Stimulated activated CD4-positive, alpha-beta T cell treated with anti-CD3 and anti-CD28 coated beads, TNF-alpha, amount 100 ng/mL, for 24 hours (primary cell): ENCODE measurements around the gene PLXNA4.

ENCODE experiments used
- DNase-seq, 3 experiments: peaks; one replicate each; pipeline ENCODE4 v3.0.0-alpha.2; 2020; ENCODE audit warnings: low read depth in 3 of 3

PLXNA4 gene

GRCh38 chr7:132318352-132319318 is 257.6 kb downstream of the PLXNA4 start:
- peak; percentile 59 to 77 (median 64) for DNase-seq

- no peak for DNase-seq
These were observed 258.4 kb downstream of the PLXNA4 start for GRCh38 chr7:132317701-132318351.

GRCh38 chr7:132312531-132313055 is 263.7 kb downstream of the PLXNA4 start:
- DNase-seq: no peak

GRCh38 chr7:132311733-132312132 is 264.5 kb downstream of the PLXNA4 start:
- DNase-seq: no peak

GRCh38 chr7:132309102-132309805 is 267.0 kb downstream of the PLXNA4 start:
- DNase-seq: no peak

GRCh38 chr7:132307465-132307864 is 268.8 kb downstream of the PLXNA4 start:
- no peak for DNase-seq

GRCh38 chr7:132300599-132301277 is 275.5 kb downstream of the PLXNA4 start:
- no peak for DNase-seq

GRCh38 chr7:132298790-132299189 is 277.5 kb downstream of the PLXNA4 start:
- no peak for DNase-seq

GRCh38 chr7:132296820-132297219 is 279.4 kb downstream of the PLXNA4 start:
- no peak for DNase-seq

- no peak for DNase-seq
These were observed 281.1 kb downstream of the PLXNA4 start for GRCh38 chr7:132295175-132295574.

GRCh38 chr7:132292803-132293202 is 283.5 kb downstream of the PLXNA4 start:
- DNase-seq: no peak

GRCh38 chr7:132291481-132291880 is 284.8 kb downstream of the PLXNA4 start:
- DNase-seq: no peak

GRCh38 chr7:132290021-132290420 is 286.2 kb downstream of the PLXNA4 start:
- no peak for DNase-seq

- DNase-seq: no peak
These were observed 289.4 kb downstream of the PLXNA4 start for GRCh38 chr7:132286836-132287235.

GRCh38 chr7:132280335-132280734 is 295.9 kb downstream of the PLXNA4 start:
- DNase-seq: no peak

- DNase-seq: no peak
These were observed 296.6 kb downstream of the PLXNA4 start for GRCh38 chr7:132279718-132280117.

- DNase-seq: no peak
These were observed 299.1 kb downstream of the PLXNA4 start for GRCh38 chr7:132276976-132277725.

GRCh38 chr7:132276234-132276630 is 300.0 kb downstream of the PLXNA4 start:
- no peak for DNase-seq

GRCh38 chr7:132275416-132276233 is 300.6 kb downstream of the PLXNA4 start:
- DNase-seq: no peak
